T-helper 9 cell (primary cell): ENCODE data around the gene SLCO3A1.
"Not testable (repeated sequence)": the region's sequence is repeated elsewhere in the genome, so short reads cannot be mapped to it uniquely, and the experiment has no call there.

Experiments used
- DNase-seq: peaks from one replicate; pipeline ENCODE4 v3.0.0-alpha.2; 2020

SLCO3A1 gene

GRCh38 chr15:92044203-92044909 lies 190.8 kb downstream of the SLCO3A1 start:
- no peak for DNase-seq

- DNase-seq, result no peak
Measured at GRCh38 chr15:92047900-92048299, 194.4 kb downstream of the SLCO3A1 start.

GRCh38 chr15:92048739-92049138 lies 195.2 kb downstream of the SLCO3A1 start:
- DNase-seq, result no peak

- no peak for DNase-seq
Measured at GRCh38 chr15:92049290-92049989, 195.9 kb downstream of the SLCO3A1 start.

- DNase-seq, result no peak
Measured at GRCh38 chr15:92050220-92050898, 196.9 kb downstream of the SLCO3A1 start.

- no peak for DNase-seq
Measured at GRCh38 chr15:92051716-92052115, 198.2 kb downstream of the SLCO3A1 start.

GRCh38 chr15:92053753-92054316 lies 200.3 kb downstream of the SLCO3A1 start:
- DNase-seq, result no peak

GRCh38 chr15:92056875-92057274 lies 203.4 kb downstream of the SLCO3A1 start:
- DNase-seq, result no peak

GRCh38 chr15:92059036-92059970 lies 205.8 kb downstream of the SLCO3A1 start:
- no peak for DNase-seq

- DNase-seq, result not testable (repeated sequence)
Measured at GRCh38 chr15:92059971-92060311, 206.4 kb downstream of the SLCO3A1 start.

GRCh38 chr15:92061511-92062195 lies 208.1 kb downstream of the SLCO3A1 start:
- no peak for DNase-seq

GRCh38 chr15:92062505-92062904 lies 209.0 kb downstream of the SLCO3A1 start:
- DNase-seq, result no peak

GRCh38 chr15:92068121-92068520 lies 214.6 kb downstream of the SLCO3A1 start:
- no peak for DNase-seq

- peak; percentile 4 for DNase-seq
Measured at GRCh38 chr15:92069308-92070250, 216.1 kb downstream of the SLCO3A1 start.

- DNase-seq, result not testable (repeated sequence)
Measured at GRCh38 chr15:92070251-92070650, 216.7 kb downstream of the SLCO3A1 start.

- DNase-seq, result no peak
Measured at GRCh38 chr15:92071045-92071634, 217.6 kb downstream of the SLCO3A1 start.

- DNase-seq, result no peak
Measured at GRCh38 chr15:92073044-92073785, 219.7 kb downstream of the SLCO3A1 start.

- DNase-seq, result no peak
Measured at GRCh38 chr15:92074101-92074500, 220.6 kb downstream of the SLCO3A1 start.

- no peak for DNase-seq
Measured at GRCh38 chr15:92074646-92075045, 221.1 kb downstream of the SLCO3A1 start.
